ENCODE results near the gene G6PD.

G6PD gene

DNA sequence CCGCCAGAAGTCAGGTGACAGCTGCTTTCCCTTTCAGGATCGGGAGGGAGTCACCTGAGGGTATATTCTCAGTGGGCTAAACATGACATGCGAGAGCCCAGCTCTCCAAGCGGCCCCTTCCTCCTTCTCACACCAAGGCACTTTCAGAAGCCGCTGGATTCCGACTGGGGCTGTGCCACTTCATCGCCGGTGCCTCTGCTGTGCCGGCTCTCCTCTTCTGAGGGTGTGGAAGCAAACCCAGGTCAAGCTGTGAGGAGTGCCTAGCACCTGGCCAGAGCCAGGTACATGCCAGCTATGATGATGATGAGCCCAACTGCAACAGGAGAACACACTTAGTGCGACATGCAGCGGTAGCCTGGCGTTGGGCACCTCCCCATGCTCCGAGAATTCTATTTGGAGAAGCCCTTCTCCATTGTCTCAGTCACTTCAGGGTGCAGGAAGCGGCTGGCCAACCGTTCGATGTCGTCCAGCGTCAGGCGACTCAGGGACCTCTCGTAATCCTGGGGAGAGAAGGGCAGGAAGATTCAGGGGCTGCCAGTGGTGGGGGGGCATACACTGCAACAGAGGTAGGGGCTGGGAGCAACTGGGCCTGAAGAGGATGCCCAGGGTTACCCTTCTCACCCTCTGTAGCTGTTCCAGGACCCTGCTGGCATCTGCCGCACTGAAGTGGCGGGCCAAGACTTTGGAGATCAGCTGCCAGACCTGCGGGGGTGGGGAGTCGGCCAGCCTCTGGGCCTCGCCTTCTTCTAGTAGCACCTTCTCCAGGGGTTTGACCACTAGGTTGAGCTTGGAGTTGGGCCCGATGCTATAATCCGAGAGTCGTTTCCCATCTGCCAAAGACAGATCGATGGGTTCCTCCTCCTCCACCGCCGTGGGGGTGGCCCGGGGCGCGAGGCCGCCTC, 61.2 kb downstream of the G6PD start:
- DNase-seq = no peak

GRCh38 chrX:154484255-154485149, 62.1 kb downstream of the G6PD start:
- no peak for DNase-seq

DNA sequence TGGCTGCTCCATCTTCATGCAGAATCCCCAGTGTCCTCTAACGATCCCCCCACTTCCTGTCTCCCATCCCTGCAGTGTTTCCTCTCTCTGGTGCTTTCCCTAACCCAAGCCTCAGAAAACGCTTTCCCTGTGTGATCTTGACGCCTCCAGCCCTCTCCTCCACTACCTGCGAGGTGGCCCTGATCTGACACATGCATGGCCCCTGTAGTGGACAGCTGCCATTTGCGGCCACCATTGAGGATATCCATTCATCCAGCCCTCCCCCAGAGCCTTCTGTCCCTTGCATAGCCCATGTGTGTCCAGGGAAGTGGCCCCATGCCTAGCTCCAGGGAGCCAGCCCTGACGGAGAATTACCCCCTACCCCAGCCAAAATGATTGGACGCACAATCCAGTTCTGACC, 63.3 kb downstream of the G6PD start:
- no peak for DNase-seq

GRCh38 chrX:154482786-154483185, 63.9 kb downstream of the G6PD start:
- DNase-seq = no peak

DNA sequence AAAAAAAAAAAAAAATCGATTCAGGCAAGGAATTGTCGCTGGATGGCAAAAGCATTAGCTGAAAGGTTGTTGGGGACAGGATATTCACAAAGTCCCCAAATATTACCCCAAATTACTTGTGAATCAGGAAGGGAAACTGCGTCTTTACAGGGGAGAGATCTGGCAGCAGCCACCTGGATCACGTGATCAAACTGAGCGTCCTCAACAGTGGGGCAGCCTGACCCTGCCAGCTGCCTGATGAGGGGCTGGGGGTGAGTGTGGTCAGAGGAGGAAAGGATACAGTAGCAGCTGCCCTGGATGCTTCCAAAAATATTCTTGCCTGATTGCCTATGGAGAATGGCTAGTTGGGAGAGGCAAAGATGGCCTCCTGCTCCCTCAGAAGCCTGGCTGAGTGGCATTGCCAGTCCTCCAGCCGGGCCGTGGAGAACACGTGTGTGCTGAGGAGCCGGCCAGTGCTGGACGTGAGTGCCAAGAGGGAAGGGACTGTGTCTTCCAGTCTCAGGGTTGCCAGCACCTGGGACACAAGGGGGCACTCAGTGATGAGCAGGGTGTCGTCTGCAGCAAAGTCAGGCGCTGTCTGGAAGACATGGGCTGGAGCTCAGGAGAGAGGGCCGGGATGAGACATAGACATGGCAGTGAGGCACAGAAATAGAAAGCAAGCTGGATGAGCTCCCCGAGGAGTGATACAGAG, 64.6 kb downstream of the G6PD start:
- no peak for DNase-seq
